ENCODE data around the gene TRIM26. TPM values are rescaled to one million over a fixed set of nuclear protein-coding genes. Genes with fewer than 3 reads are reported as not detected.

The TRIM26 gene
- total and polyA plus RNA-seq, 2 donors (not counting 1 experiment from before 2014, with no cell fraction given): 49.5 to 73.2 TPM

- no peaks in the 10 kb centered on the region for H4K20me1 ChIP-seq (ENCODE audit: control insufficient read depth, insufficient read depth, low read length, poor library complexity, severe bottlenecking)
- H3K27ac ChIP-seq (ENCODE audit: low read length in 2 of 2): no peak overlapping the region
- ChIA-PET CTCF (no interaction called here), POLR2A (interaction anchor here (0.7 kb wide), 1 partner anchor 8 kb away, joined by 4 read pairs; no protein-coding TSS in a partner anchor)
- H3K36me3 ChIP-seq (replicated peaks in 1 of 2; ENCODE audit: control extremely low read depth in 1 of 2, control insufficient read depth in 1 of 2, extremely low read depth in 1 of 2, insufficient read depth in 2 of 2, low read length in 1 of 2): no peaks in the 10 kb centered on the region
- no peak overlapping the region for H3K4me3 ChIP-seq (ENCODE audit: control extremely low read depth in 1 of 5, extremely low read depth in 1 of 5, insufficient read depth in 1 of 5, low read depth in 2 of 5, low read length in 4 of 5)
- peaks cover 0 to 26% (median 10%) of the 10 kb centered on the region in 4 experiments for H3K27me3 ChIP-seq (replicated peaks in 1 of 4; ENCODE audit: control extremely low read depth in 1 of 4, control insufficient read depth in 3 of 4, insufficient read depth in 4 of 4, low read length in 3 of 4)
- no peaks in the 10 kb centered on the region for H3K4me1 ChIP-seq (ENCODE audit: control insufficient read depth in 2 of 2, insufficient read depth in 2 of 2, low read length in 2 of 2)
- no peaks in the 10 kb centered on the region for H3K79me2 ChIP-seq (ENCODE audit: control insufficient read depth, insufficient read depth, low read length)
- H3K27ac Mint-ChIP-seq: no peak overlapping the region
- no peaks in the 10 kb centered on the region for H3K9me3 ChIP-seq (ENCODE audit: control extremely low read depth in 1 of 3, control insufficient read depth in 2 of 3, insufficient read depth in 1 of 3, low read length in 2 of 3)
- no peak for ATAC-seq (ENCODE audit: low read depth)
- no peak for DNase-seq
- H3K9me3 Mint-ChIP-seq (ENCODE audit: insufficient read depth): no peaks in the 10 kb centered on the region
- intact Hi-C loops (cut with micrococcal nuclease): no loop called here
- no peak overlapping the region for H3K4me3 Mint-ChIP-seq
- no peak overlapping the region for H2AFZ ChIP-seq (ENCODE audit: insufficient read depth, low read depth, low read length, poor library complexity, severe bottlenecking)
- H3K9ac ChIP-seq (ENCODE audit: low read length): no peak overlapping the region
- no peak overlapping the region for H3K4me2 ChIP-seq (replicated peaks; ENCODE audit: low read depth, low read length, poor library complexity, severe bottlenecking)
- TF ChIP-seq, protein P1, sequence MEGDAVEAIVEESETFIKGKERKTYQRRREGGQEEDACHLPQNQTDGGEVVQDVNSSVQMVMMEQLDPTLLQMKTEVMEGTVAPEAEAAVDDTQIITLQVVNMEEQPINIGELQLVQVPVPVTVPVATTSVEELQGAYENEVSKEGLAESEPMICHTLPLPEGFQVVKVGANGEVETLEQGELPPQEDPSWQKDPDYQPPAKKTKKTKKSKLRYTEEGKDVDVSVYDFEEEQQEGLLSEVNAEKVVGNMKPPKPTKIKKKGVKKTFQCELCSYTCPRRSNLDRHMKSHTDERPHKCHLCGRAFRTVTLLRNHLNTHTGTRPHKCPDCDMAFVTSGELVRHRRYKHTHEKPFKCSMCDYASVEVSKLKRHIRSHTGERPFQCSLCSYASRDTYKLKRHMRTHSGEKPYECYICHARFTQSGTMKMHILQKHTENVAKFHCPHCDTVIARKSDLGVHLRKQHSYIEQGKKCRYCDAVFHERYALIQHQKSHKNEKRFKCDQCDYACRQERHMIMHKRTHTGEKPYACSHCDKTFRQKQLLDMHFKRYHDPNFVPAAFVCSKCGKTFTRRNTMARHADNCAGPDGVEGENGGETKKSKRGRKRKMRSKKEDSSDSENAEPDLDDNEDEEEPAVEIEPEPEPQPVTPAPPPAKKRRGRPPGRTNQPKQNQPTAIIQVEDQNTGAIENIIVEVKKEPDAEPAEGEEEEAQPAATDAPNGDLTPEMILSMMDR (IDR thresholded peaks at IDR 0.05): no peak
- no peak for TF ChIP-seq EZH2 (IDR thresholded peaks at IDR 0.05; ENCODE audit: borderline replicate concordance, insufficient read depth, low read depth, low read length, poor library complexity, severe bottlenecking)
- no peaks in the 10 kb centered on the region for H3K4me1 Mint-ChIP-seq
- peaks cover 47% of the 10 kb centered on the region for H3K27me3 Mint-ChIP-seq
- WGBS (ENCODE audit: insufficient coverage): 89% methylated on average over 9 of the region's 9 CpGs
Measured at GRCh38 chr6:30156774-30157173, 56.4 kb downstream of the TRIM26 start.

DNA sequence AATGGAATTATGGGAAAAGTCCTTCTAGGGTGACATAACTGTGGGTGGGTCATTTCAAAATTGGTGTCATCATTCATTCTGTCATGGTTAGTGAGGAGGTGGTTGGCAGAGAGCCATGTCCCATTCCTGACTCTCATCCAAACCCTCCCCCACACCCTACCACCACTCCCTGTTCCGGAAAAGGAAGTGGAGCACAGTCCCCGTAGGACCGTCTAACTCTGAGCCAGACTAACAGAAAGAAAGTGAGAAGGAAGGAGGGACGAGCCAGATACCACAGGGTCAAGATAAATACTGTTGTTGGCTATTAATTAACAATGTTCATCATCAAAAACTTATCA is 57.0 kb downstream of the TRIM26 start:
- H3K9ac ChIP-seq (ENCODE audit: low read length): no peak overlapping the region
- no peaks in the 10 kb centered on the region for H3K79me2 ChIP-seq (ENCODE audit: control insufficient read depth, insufficient read depth, low read length)
- no peaks in the 10 kb centered on the region for H3K9me3 ChIP-seq (ENCODE audit: control extremely low read depth in 1 of 3, control insufficient read depth in 2 of 3, insufficient read depth in 1 of 3, low read length in 2 of 3)
- DNase-seq (no peak), ATAC-seq (ENCODE audit: low read depth) (no peak)
- no peaks in the 10 kb centered on the region for H3K4me1 ChIP-seq (ENCODE audit: control insufficient read depth in 2 of 2, insufficient read depth in 2 of 2, low read length in 2 of 2)
- Mint-ChIP-seq H3K9me3 (ENCODE audit: insufficient read depth) (no peaks in the 10 kb centered on the region), H3K27me3 (peaks cover 47% of the 10 kb centered on the region), H3K4me3 (no peak overlapping the region), H3K4me1 (no peaks in the 10 kb centered on the region), H3K27ac (no peak overlapping the region)
- H3K4me3 ChIP-seq (ENCODE audit: control extremely low read depth in 1 of 5, extremely low read depth in 1 of 5, insufficient read depth in 1 of 5, low read depth in 2 of 5, low read length in 4 of 5): no peak overlapping the region
- no peaks in the 10 kb centered on the region for H4K20me1 ChIP-seq (ENCODE audit: control insufficient read depth, insufficient read depth, low read length, poor library complexity, severe bottlenecking)
- TF ChIP-seq EZH2 (IDR thresholded peaks at IDR 0.05; ENCODE audit: borderline replicate concordance, insufficient read depth, low read depth, low read length, poor library complexity, severe bottlenecking): no peak
- TF ChIP-seq, protein P1 (IDR thresholded peaks at IDR 0.05): no peak
- H3K36me3 ChIP-seq (replicated peaks in 1 of 2; ENCODE audit: control extremely low read depth in 1 of 2, control insufficient read depth in 1 of 2, extremely low read depth in 1 of 2, insufficient read depth in 2 of 2, low read length in 1 of 2): no peaks in the 10 kb centered on the region
- H3K27me3 ChIP-seq (replicated peaks in 1 of 4; ENCODE audit: control extremely low read depth in 1 of 4, control insufficient read depth in 3 of 4, insufficient read depth in 4 of 4, low read length in 3 of 4): peaks cover 0 to 26% (median 10%) of the 10 kb centered on the region in 4 experiments
- WGBS (ENCODE audit: insufficient coverage): no CpG with 5 or more reads among the region's 4 CpGs
- H3K27ac ChIP-seq (ENCODE audit: low read length in 2 of 2): no peak overlapping the region
- ChIA-PET CTCF (no interaction called here), POLR2A (no interaction called here)
- H2AFZ ChIP-seq (ENCODE audit: insufficient read depth, low read depth, low read length, poor library complexity, severe bottlenecking): no peak overlapping the region
- H3K4me2 ChIP-seq (replicated peaks; ENCODE audit: low read depth, low read length, poor library complexity, severe bottlenecking): no peak overlapping the region
- intact Hi-C loops (cut with micrococcal nuclease): no loop called here

Measured in B cell (primary cell).